Peyer's patch (tissue), 4 donors: Measurements from ENCODE around the gene RPS16.

Experiments
- CTCF ChIP-seq, 6 experiments: fragments of 450-650 bp in 4 of 6; fragments of 200-600 bp in 2 of 6; sonication (generic) in 1 of 6; IDR thresholded peaks; one replicate each; pipeline ENCODE4 v1.5.1; 2017 to 2019; ENCODE audit warnings: antibody characterized with exemption in 6 of 6, mild to moderate bottlenecking in 3 of 6, moderate library complexity in 1 of 6
- POLR2A ChIP-seq, 2 donors: fragments of 450-650 bp; IDR thresholded peaks; one replicate each; pipeline ENCODE4 v1.5.1; 2017; ENCODE audit warnings: antibody characterized with exemption in 2 of 2, mild to moderate bottlenecking in 2 of 2, moderate library complexity in 2 of 2

- TF ChIP-seq CTCF (IDR thresholded peaks at IDR 0.05) (no peak), POLR2A (IDR thresholded peaks at IDR 0.05) (no peak)
These were observed 44.2 kb upstream of the RPS16 start for GRCh38 chr19:39479916-39480315.
